GM12872 (cell line): ENCODE data around the gene GGPS1.

Experiments used
- CTCF ChIP-seq: IDR thresholded peaks from 3 replicates; pipeline ENCODE4 v1.5.1; 2011; ENCODE audit warnings: low read depth, mild to moderate bottlenecking, low read length, moderate library complexity; ENCODE audit not compliant: insufficient read depth

GGPS1 gene

GRCh38 chr1:235297579-235297978 lies 30.8 kb upstream of the GGPS1 start:
- no peak for TF ChIP-seq CTCF

GRCh38 chr1:235298758-235299157 lies 29.6 kb upstream of the GGPS1 start:
- no peak for TF ChIP-seq CTCF

GRCh38 chr1:235299169-235299858 lies 29.1 kb upstream of the GGPS1 start:
- no peak for TF ChIP-seq CTCF

- TF ChIP-seq CTCF = no peak
These were observed 26.2 kb upstream of the GGPS1 start for GRCh38 chr1:235302143-235302542.

GRCh38 chr1:235304549-235305451 lies 23.6 kb upstream of the GGPS1 start:
- no peak for TF ChIP-seq CTCF

- TF ChIP-seq CTCF = no peak
These were observed 20.9 kb upstream of the GGPS1 start for GRCh38 chr1:235307158-235308124.
